MV-4-11 (cell line): ENCODE data around the gene ZNF37A.
"Not testable (repeated sequence)": the region's sequence is repeated elsewhere in the genome, so short reads cannot be mapped to it uniquely, and the experiment has no call there.

Experiments
- DNase-seq: peaks from one replicate; lab custom pipeline; 2025; lab: John Stamatoyannopoulos, UW

ZNF37A gene

DNA sequence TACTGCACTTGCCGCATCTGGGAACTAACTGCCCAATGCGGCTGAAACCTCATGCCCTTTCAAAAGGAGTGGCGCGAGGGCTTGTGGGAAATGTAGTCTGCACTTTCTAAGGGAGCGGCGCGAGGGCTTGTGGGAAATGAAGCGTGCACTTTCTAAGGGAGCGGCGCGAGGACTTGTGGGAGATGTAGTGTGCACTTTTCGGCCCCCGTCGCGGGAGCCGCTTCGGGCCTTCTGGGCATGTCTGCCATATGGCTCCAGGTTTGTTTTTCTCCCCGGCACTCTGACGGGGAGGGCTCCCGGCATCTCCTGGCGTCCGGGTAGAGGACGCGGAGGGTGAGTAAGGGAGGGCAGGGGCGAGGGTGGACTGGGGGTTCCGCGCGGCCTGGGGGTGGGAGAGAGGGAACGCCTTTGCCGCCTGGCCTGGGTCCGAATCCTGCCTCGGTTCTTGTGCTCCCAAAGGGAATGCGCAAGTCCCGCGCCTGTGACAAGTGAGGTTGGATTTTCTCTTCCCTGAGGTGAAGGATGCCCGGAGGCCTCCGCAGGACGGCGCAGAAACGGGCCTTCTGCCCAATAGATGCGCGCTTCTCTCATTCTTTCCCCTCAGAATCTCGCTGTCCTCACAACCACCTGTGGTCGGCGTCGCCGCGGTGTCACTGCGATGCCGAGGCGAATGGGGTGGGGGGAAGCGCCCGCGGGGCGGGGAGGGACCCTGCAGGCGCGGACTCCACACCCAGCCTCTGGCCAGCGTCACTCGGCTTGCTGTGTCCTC, at the start of gene ZNF37A:
Gene ZNF37A (plus strand): TSS at position 180 of the 769 bp plus-strand sequence. CDS start 2,281 bp downstream, outside the sequence.
- peak; percentile 96 for DNase-seq

DNA sequence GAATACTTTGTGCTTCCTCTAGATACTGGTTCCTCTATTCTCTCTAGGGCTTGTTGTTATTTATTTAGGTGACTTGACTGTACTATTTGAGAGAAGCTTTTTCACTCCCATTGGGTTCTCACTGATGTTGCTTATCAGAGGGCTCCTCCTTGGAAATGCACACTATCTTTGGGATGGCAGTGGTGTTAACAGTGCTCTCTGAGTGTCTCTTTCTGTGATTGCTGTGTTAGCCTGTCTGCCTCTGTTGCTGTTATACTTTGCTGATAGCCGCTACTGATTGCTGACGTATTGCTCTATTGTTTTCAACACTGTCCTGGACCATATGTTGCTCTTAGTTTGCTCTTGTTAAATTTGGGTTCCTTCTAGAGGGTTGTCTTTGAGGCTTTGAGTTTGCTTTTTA, 49.0 kb upstream of the ZNF37A start:
- DNase-seq, result no peak

DNA sequence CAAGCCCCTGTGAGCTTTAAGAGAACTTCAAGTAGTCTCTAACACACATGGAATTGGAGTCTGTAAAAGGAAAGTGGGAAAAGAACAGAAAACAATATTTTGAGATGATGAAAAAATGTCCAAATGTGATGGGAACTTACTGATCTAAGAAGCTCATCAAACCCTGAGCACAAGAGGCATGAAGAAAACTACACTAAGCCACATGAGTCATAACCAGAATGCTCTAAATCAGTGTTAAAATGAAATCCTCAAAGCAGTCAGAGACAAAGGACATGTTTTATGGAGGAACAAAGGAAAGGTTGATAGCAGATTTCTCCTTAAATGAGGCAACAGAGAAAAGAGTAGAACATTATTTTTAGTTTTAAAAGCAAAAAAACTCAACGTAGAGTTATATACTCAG, 46.5 kb upstream of the ZNF37A start:
- no peak for DNase-seq

DNA sequence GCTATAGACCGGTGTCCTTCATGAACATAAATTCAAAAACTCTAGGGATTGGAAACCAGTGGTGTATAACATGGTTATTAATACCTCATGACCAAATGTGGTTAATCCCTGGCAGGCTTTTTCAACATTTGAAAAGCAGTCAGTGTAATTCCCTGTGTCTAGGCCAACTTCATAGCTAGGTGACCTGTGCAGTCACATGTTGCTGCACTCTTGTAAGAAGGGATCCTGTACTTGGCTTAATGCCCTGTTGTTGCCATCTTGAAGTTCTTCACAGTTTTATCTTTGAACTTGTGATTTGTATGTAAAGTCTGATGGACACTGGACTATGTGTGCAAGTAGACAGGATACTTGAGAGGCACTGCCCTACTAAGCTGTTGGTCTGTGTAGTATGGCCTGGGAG, 43.9 kb upstream of the ZNF37A start:
- no peak for DNase-seq

DNA sequence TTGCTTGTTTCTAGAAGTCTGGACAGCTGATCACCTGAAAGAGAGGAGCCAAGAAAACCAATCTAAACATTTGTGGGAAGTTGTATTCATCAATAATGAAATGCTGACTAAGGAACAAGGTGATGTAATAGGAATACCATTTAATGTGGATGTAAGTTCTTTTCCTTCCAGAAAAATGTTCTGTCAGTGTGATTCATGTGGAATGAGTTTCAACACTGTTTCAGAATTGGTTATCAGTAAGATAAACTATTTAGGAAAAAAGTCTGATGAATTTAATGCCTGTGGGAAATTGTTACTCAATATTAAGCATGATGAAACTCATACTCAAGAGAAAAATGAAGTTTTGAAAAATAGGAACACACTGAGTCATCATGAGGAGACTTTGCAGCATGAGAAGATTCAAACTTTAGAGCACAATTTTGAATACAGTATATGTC, 39.8 kb upstream of the ZNF37A start:
- peak; percentile 48 for DNase-seq

DNA sequence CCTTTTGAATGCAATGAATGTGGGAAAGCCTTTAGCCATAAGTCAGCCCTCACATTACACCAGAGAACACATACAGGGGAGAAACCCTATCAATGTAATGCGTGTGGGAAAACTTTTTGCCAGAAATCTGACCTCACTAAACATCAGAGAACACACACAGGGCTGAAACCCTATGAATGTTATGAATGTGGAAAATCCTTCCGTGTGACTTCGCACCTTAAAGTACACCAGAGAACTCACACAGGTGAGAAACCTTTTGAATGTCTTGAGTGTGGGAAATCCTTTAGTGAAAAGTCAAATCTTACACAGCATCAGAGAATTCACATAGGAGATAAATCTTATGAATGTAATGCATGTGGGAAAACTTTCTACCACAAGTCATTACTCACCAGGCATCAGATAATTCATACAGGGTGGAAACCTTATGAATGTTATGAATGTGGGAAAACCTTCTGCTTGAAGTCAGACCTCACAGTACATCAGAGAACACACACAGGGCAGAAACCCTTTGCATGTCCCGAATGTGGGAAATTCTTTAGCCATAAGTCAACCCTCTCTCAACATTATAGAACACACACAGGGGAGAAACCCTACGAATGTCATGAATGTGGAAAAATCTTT, 38.8 kb upstream of the ZNF37A start:
- not testable (repeated sequence) for DNase-seq

DNA sequence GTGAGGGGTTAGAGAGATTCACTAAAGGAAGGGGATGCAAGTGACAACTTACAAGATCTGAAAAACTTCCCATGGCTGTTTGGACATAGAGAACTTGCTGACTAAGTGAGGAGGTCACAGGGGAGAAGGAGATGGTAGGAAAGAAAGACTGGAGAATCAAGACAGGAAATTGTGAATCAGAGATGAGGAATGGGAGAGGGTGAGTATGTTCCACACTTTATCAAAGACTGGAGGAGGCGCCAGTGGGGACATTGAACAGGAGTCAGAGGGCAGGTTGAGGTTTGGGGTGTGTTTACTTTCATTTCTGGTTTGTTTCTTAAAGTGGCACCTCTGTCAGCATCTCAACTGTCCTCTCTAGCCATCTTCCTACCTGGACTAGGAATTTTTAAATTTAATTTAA, 24.5 kb upstream of the ZNF37A start:
- DNase-seq, result not testable (repeated sequence)

DNA sequence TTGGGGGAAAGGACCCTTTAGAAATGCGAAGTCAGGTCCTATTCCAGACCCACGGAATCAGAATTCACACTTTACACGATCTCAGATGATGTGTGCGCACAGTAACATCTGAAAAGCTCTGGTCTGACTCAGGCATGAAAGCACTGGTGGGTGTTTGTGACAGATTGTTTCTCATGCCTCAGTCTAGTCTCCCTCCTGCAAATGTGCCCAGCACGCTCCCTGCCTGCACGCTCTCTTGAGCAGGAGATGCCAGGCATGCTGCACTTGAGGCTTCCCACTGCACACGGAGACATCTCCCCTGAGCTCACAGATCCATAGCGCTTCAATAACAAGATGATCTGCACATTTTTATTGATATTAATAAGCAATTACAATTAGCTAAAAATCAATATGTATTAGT, 23.6 kb upstream of the ZNF37A start:
- DNase-seq, result no peak

DNA sequence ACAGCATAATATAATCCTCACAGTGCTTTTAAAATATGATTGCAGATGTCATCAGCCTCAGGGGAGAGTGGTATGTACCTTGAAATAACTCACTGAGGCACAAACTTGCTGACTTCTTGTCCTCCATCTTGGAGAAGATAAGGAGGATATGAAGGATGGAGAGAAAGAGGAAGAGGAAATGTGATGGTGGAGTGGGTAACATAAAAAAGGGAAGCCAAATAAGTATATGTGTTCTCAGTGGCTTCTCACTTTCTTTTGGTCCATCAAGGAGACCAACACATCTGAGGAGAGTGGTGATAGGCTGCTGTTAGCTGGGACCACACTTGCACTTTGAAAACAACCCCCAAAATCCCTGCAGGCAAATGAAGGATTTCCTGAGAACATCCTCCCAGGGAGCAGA, 21.6 kb upstream of the ZNF37A start:
- DNase-seq, result peak; percentile 70

DNA sequence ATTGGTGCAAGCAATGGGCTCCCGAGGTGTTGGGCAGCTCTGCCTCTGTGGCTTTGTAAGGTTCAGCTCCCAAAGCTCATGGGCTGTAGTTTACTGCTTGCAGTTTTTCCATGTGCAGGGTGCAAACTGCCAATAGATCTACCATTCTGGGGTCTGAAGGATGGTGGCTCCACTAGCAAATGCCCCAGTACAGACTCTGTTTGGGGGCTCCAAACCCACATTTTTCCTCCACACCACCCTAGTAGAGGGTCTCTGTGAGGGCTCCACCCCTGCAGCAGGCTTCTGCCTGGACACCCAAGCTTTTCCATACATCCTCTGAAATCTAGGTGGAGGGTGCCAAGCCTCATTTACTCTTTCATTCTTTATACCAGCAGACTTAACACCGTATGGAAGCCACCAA, 17.4 kb upstream of the ZNF37A start:
- no peak for DNase-seq

DNA sequence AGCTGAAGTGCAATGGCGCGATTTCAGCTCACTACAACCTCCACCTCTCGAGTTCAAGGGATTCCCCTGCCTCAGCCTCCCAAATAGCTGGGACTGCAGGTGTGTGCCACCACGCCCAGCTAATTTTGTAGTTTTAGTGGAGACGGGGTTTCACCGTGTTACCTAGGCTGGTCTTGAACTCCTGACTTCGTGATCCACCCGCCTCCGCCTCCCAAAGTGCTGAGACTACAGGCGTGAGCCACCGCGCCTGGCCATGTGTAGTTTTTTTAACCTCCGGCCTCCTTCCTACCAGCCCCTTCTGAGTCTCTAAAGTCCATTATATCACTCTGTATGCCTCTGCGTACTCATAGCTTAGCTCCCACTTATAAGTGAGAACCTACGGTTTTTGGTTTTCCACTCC, 819 bp upstream of the ZNF37A start:
- DNase-seq, result not testable (repeated sequence)

DNA sequence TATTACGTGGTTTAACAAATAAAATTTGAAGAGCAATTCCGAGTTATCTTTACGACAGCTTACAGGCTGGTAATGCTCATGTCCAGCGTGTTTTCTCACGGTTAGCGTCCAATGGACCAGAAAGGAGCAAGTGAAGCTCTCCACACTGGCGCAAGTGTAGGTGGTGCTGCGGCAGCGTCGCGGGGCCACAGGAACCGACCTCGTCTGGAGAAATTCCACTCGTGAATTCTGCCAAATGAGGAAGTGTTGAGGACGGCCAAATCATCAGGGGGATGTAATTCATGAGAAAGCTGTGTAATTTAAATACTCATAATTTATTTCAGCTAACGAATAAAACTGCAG, 350 bp upstream of the ZNF37A start:
- DNase-seq, result no peak

DNA sequence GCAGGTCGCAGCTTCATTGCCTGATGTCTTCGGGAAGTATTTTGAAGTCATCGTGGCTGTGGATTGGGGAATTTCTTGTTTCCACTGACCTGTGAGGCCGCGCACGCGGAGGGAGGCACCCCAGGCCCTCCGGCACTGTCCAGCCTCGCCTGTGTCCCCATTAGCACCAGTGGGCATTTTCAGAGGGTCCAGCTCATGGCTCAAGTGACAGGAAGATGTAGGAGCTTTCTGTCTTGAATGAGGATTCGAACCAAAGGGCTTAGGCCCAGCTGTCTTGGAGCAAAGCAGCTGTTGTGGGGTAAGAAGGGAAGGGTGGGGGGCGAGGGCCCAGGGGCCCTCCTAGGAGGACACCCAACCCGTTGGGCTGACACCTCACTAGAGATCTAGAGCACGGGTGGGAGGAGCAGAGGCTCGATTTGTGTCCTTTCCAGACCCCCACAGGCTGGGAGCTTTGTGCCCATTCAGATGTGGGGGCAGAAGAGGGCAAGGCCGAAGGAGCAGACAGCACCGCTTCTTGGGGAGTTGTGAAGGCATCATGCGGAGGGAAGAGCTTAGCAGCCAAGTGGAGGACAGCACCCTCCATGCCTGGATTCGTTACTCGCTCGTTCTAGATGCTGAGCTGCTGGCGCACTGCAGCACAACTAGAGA, 914 bp downstream of the ZNF37A start:
- DNase-seq, result no peak

DNA sequence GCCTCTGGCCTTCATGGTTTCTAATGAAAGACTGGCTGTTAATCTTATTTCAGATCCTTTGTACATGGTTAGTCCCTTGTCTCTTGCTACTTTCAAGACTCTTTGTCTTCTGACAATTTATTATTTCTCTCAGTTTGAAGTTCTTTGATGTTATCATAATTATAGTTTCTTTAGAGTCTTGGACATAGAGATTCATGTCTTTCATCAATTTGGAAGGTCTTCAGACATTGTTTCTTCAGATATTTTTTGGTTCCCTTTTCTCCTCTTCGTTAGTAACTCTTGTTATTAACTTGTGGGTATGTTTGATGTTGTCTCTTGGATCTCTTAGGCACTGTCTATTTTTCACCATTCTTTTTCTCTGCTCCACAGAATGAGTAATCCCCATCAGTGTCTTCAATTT, 8.7 kb downstream of the ZNF37A start:
- no peak for DNase-seq

DNA sequence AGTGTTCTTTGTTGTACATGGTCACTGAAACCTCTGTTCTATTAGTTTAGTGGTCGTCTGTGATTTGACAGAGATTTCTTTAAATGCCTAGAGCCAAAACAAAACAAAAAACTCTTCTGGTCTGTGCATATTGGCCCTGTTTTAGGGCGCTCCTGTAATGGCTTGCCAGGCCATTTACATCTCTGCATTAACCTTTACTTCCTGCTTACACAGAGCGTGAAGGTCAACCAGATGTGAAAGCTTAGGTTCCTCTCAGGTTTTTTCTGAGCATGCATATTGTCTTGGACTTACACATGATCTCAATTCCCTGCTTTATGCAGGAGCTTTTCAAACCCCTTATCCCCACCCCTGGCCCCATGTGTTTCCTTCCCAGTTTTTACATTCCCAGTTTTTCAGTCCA, 9.6 kb downstream of the ZNF37A start:
- DNase-seq, result no peak

DNA sequence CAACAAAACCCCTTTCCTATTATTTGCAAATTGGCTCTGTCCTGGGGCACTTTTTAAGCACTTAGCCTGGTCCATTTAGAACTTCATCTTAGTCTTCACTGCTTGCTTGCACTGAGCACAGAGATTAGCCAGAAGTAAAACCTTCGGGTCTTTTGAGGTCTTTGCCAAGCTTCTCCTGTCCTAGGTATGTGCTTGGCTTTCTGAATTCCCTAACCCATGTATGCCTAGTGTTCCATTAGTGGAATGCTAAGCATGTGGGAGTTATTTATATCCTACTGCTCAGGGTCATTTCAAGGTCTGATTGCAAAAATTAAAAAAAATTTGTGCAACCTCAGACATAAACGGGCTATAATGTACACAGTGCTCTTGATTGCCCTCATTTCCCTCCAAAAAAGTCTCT, 18.0 kb downstream of the ZNF37A start:
- DNase-seq, result no peak

DNA sequence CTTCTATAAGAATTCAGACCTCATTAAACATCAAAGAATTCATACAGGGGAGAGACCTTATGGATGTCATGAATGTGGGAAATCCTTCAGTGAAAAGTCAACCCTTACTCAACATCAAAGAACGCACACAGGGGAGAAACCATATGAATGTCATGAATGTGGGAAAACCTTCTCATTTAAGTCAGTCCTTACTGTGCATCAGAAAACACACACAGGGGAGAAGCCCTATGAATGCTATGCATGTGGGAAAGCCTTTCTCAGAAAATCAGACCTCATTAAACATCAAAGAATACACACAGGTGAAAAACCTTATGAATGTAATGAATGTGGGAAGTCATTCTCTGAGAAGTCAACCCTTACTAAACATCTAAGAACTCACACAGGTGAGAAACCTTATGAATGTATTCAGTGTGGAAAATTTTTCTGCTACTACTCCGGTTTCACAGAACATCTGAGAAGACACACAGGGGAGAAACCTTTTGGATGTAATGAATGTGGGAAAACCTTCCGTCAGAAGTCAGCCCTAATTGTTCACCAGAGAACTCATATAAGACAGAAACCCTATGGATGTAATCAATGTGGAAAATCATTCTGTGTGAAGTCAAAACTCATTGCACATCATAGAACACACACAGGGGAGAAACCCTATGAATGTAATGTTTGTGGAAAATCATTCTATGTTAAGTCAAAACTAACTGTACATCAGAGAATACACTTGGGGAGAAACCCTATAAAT, 24.1 kb downstream of the ZNF37A start:
- peak; percentile 20 for DNase-seq

DNA sequence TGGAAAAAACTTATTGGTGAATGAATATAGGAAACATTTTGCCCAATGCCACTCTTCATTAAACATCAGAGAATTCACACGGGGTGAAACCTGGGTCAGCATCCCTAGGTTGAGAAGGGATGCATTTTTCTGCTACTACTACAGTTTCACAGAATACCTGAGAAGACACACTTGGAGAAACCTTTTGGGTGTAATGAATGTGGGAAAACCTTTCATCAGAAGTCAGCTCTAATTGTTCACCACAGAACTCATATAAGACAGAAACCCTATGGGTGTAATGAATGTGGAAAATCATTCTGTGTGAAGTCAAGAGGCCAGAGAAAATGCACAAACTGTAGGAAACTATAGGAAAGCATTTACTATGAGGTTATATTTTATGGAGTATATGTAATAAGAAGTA, 24.9 kb downstream of the ZNF37A start:
- no peak for DNase-seq

DNA sequence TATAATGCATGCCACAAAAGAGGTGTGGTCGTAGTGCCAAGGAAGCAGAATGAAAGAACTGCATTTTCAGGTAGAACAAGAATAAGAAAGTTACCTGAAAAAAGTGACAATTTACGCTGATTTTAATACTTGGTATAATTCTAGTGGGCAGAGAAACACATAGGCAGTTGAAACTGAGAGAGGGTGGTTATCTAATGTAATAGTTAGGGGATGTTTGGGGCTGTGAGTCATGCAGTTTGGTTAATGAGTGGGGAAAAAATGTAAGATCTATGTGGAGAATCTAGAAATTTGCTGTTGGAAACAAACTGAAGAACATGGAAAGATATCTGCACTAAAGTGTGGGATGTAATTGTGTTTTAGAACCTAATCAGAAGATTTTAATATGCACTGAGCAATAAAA, 33.7 kb downstream of the ZNF37A start:
- no peak for DNase-seq

DNA sequence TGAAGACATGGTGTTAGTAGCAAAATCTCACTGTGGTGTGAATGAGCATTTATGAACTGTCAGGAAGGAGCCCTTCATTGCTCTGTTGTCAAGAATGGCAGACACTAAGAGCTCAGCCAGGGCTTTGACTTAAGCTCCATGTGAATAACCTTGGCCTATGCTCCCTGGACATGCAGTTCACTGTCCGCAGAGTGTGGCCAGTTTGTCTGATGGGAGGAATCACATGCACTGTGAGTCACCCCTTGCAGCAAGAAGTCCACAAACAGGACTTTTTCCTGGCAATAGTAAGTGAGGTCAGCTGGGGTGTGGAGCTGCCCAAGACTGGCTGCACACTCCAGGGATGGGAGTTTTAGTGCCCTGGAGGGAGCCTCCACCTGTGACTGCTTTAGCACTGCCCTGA, 49.5 kb downstream of the ZNF37A start:
- no peak for DNase-seq

DNA sequence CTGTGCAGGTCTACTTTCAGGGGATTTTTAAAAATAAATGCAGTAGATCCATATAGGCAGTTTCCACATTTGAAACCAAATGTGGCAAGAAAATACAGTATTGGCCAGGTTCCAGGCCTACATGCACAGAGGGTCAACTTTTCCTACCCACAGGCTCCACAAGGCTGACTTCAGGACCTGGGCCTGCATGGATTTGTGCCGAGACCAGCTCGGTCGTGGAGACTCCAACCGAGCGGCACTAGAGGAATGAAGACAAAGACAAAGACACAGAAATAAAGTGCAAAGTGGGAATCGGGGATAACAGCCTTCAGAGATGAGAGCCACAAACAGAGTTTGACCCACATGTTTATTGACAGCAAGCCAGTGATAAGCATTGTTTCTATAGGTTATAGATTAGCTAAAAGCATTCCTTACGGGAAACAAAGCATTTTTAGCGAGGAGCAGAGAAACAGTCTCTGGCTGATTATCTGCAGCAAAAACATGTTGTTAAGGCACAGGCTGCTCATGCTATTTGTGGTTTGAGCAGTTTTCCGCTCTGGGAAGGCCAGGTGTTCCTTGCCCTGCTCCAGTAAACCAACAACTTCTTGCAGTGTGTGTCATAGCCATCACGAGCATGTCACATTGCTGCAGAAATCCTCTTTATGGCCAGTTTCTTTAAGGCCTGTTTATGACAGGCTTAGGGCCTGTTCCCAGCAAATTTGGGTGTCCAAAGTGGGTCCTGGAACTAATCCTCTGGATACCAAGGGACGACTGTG, 52.6 kb downstream of the ZNF37A start:
- DNase-seq, result no peak

DNA sequence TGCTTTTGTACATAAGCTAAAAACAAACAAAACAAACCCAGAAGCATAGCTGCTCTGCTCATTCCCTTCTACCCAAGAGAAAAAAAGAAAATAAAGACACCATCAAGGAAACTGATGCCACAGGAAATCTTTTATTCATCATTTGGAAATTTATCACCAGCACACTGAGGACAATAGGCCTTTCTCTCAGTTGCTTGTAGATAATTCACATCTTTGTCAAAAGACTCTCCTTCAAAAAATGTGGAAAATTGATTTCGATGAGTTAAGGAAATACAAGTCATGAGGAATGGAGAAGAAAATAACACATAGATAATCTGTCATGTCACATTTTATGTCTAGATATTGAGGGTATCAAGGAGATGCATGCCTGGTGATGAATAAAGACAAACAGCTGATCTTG, 53.5 kb downstream of the ZNF37A start:
- no peak for DNase-seq
